Lung microvascular endothelial cell (primary cell): Measurements from ENCODE around the gene LIMA1. TPM values are rescaled to one million over a fixed set of nuclear protein-coding genes. Genes with fewer than 3 reads are reported as not detected.

Experiments
- DNase-seq, 2 donors: peaks; one replicate each; pipeline versions ENCODE4 v3.0.0 to v3.0.0-alpha.2; 2010; ENCODE audit warnings: low read depth in 2 of 2
- total RNA-seq: library from RNA; depleted of rRNA; stranded (reverse); fragments of >200 nt; gene quantifications from 2 replicates; pipeline ENCODE4 v1.2.1, GENCODE V29; 2014

The LIMA1 gene
- total RNA-seq, 1 donor from 2014 or later = 20.2 TPM

- DNase-seq = no peak
These were observed 137.9 kb downstream of the LIMA1 start for GRCh38 chr12:50145439-50145838.

- DNase-seq = no peak
These were observed 140.3 kb downstream of the LIMA1 start for GRCh38 chr12:50142993-50143392.

GRCh38 chr12:50132505-50133135 lies 150.7 kb downstream of the LIMA1 start:
- peak; percentile 40 to 71 for DNase-seq

GRCh38 chr12:50129290-50129689 lies 154.0 kb downstream of the LIMA1 start:
- no peak for DNase-seq

GRCh38 chr12:50127546-50127945 lies 155.8 kb downstream of the LIMA1 start:
- no peak for DNase-seq

Other genes starting within 250 kb of the LIMA1 start
- gene ASIC1, start 225.9 kb downstream of the LIMA1 start, total RNA-seq = under 0.01 TPM in 1 of 2 replicates, not detected in the other
- 41.6 and 41.9 TPM in 2 replicates for gene SMARCD1, start 198.2 kb downstream of the LIMA1 start, total RNA-seq
- under 0.01 TPM in 1 of 2 replicates, not detected in the other for gene GPD1, start 179.5 kb downstream of the LIMA1 start, total RNA-seq
- gene COX14, start 171.3 kb downstream of the LIMA1 start, total RNA-seq = 50.6 and 72.4 TPM in 2 replicates
- gene CERS5, start 116.2 kb downstream of the LIMA1 start, total RNA-seq = 28.8 and 33.9 TPM in 2 replicates
- not detected in 2 replicates for gene FAM186A, start 113.1 kb upstream of the LIMA1 start, total RNA-seq
- 29.6 and 40.9 TPM in 2 replicates for gene LARP4, start 117.4 kb upstream of the LIMA1 start, total RNA-seq
- gene DIP2B, start 221.5 kb upstream of the LIMA1 start, total RNA-seq = 22.6 and 22.7 TPM in 2 replicates